Vagina (tissue), 2 donors: ENCODE measurements around the gene KRTAP12-4. TPM values are rescaled to one million over a fixed set of nuclear protein-coding genes. Genes with fewer than 3 reads are reported as not detected.

Experiments
- DNase-seq, 2 donors: peaks; one replicate each; pipeline ENCODE4 v3.0.0-alpha.2; 2017; ENCODE audit errors: extremely low spot score in 2 of 2
- H3K27ac ChIP-seq: fragments of 200-600 bp; sonication (generic); one replicate; pipeline ENCODE4 v1.5.1; 2019
- H3K27me3 ChIP-seq: fragments of 200-600 bp; sonication (generic); one replicate; pipeline ENCODE4 v1.5.1; 2019
- H3K36me3 ChIP-seq, 2 donors: fragments of 200-600 bp; sonication (generic); one replicate each; pipeline ENCODE4 v1.5.1; 2017 to 2019
- H3K4me1 ChIP-seq: fragments of 200-600 bp; sonication (generic); one replicate; pipeline ENCODE4 v1.5.1; 2019
- H3K4me3 ChIP-seq, 2 donors: fragments of 200-600 bp; sonication (generic); 1 replicate in 1 of 2; 2 replicates in 1 of 2; pipeline ENCODE4 v1.5.1; 2016 to 2019
- H3K9me3 ChIP-seq: fragments of 200-600 bp; sonication (generic); one replicate; pipeline ENCODE4 v1.5.1; 2019
- CTCF ChIP-seq, 3 experiments: fragments of 450-650 bp in 2 of 3; fragments of 200-600 bp in 1 of 3; sonication (generic) in 1 of 3; IDR thresholded peaks; one replicate each; pipeline ENCODE4 v1.5.1; 2017 to 2019; ENCODE audit warnings: antibody characterized with exemption in 3 of 3, mild to moderate bottlenecking in 2 of 3, moderate library complexity in 2 of 3
- POLR2A ChIP-seq, 2 donors: fragments of 450-650 bp; IDR thresholded peaks; one replicate each; pipeline ENCODE4 v1.6.1; 2017; ENCODE audit warnings: antibody characterized with exemption in 2 of 2, mild to moderate bottlenecking in 2 of 2, moderate library complexity in 2 of 2
- POLR2AphosphoS5 ChIP-seq, 2 donors: sonication (generic); formaldehyde crosslinking; IDR thresholded peaks; one replicate each; pipeline ENCODE4 v1.9.0; 2017; ENCODE audit warnings: antibody characterized with exemption in 2 of 2, mild to moderate bottlenecking in 2 of 2, low read depth in 1 of 2; ENCODE audit not compliant: insufficient read depth in 1 of 2
- intact Hi-C: fragments of 100-400 bp; cut with DNase I; formaldehyde crosslinking; loops from one replicate; pipeline ENCODE4 v1.15.1; 2023
- small RNA-seq: library from RNA; depleted of rRNA; stranded (forward); fragments of <200 nt; gene quantifications from one replicate; pipeline ENCODE3, GENCODE V24; 2016
- total RNA-seq: library from RNA; depleted of rRNA; stranded (reverse); fragments of >200 nt; gene quantifications from one replicate; pipeline ENCODE4 v1.2.3, GENCODE V29; 2016

Gene KRTAP12-4
- total RNA-seq, 1 donor from 2014 or later, result not detected

GRCh38 chr21:44609193-44609592, 45.3 kb downstream of the KRTAP12-4 start:
- DNase-seq, result no peak
- Histone ChIP-seq H3K27ac (no peak overlapping the region), H3K36me3 (no peaks in the 10 kb centered on the region), H3K27me3 (no peaks in the 10 kb centered on the region), H3K4me1 (no peaks in the 10 kb centered on the region), H3K9me3 (peaks cover 5% of the 10 kb centered on the region), H3K4me3 (no peak overlapping the region)
- TF ChIP-seq CTCF (IDR thresholded peaks at IDR 0.05), result no peak
- TF ChIP-seq POLR2A (IDR thresholded peaks at IDR 0.05), result no peak
- intact Hi-C loops, result no loop called here

GRCh38 chr21:44606495-44606894, 48.0 kb downstream of the KRTAP12-4 start:
- TF ChIP-seq POLR2AphosphoS5 (IDR thresholded peaks at IDR 0.05; ENCODE audit: insufficient read depth in 1 of 2, low read depth in 1 of 2) (no peak), POLR2A (IDR thresholded peaks at IDR 0.05) (no peak)
- Histone ChIP-seq H3K4me3 (no peak overlapping the region), H3K36me3 (no peaks in the 10 kb centered on the region), H3K4me1 (no peaks in the 10 kb centered on the region), H3K27me3 (no peaks in the 10 kb centered on the region), H3K9me3 (no peaks in the 10 kb centered on the region), H3K27ac (no peak overlapping the region)
- intact Hi-C loops, result no loop called here
- DNase-seq, result no peak

Small RNA genes within 50 kb of the gene (small RNA-seq; reads per million reads assigned to genes)
- gene KRTAP12-6P, result not detected

Other genes with a start within 250 kb of the KRTAP12-4 start
- 2.5 TPM for gene LRRC3, start 199.1 kb downstream of the KRTAP12-4 start, total RNA-seq
- gene KRTAP10-1, start 114.5 kb downstream of the KRTAP12-4 start, total RNA-seq, result not detected
- not detected for gene KRTAP10-2, start 103.2 kb downstream of the KRTAP12-4 start, total RNA-seq
- not detected for gene KRTAP10-3, start 95.9 kb downstream of the KRTAP12-4 start, total RNA-seq
- gene KRTAP10-4, start 80.9 kb downstream of the KRTAP12-4 start, total RNA-seq, result not detected
- gene KRTAP10-5, start 74.1 kb downstream of the KRTAP12-4 start, total RNA-seq, result not detected
- not detected for gene KRTAP10-6, start 62.2 kb downstream of the KRTAP12-4 start, total RNA-seq
- not detected for gene KRTAP10-7, start 54.1 kb downstream of the KRTAP12-4 start, total RNA-seq
- not detected for gene KRTAP10-8, start 42.6 kb downstream of the KRTAP12-4 start, total RNA-seq
- gene KRTAP10-9, start 27.6 kb downstream of the KRTAP12-4 start, total RNA-seq, result not detected
- gene KRTAP10-10, start 17.3 kb downstream of the KRTAP12-4 start, total RNA-seq, result not detected
- gene KRTAP10-11, start 8.2 kb downstream of the KRTAP12-4 start, total RNA-seq, result not detected
- gene KRTAP12-3, start 3.3 kb upstream of the KRTAP12-4 start, total RNA-seq, result not detected
- not detected for gene KRTAP12-2, start 12.3 kb upstream of the KRTAP12-4 start, total RNA-seq
- gene KRTAP12-1, start 27.5 kb upstream of the KRTAP12-4 start, total RNA-seq, result not detected
- not detected for gene KRTAP10-12, start 42.5 kb upstream of the KRTAP12-4 start, total RNA-seq
- gene TSPEAR, start 56.9 kb upstream of the KRTAP12-4 start, total RNA-seq, result not detected
- gene UBE2G2, start 147.2 kb upstream of the KRTAP12-4 start, total RNA-seq, result 96.5 TPM
- gene SUMO3, start 163.4 kb upstream of the KRTAP12-4 start, total RNA-seq, result 70.0 TPM
- 165 TPM for gene PTTG1IP, start 219.0 kb upstream of the KRTAP12-4 start, total RNA-seq